Kasumi-1 (cell line): ENCODE results near the gene HIBADH.
A peak's percentile ranks its signal among the peaks of the same experiment; 100 is the strongest.
"Not testable (repeated sequence)": the region's sequence is repeated elsewhere in the genome, so short reads cannot be mapped to it uniquely, and the experiment has no call there.

Experiments
- DNase-seq, 2 experiments: peaks; one replicate each; lab custom pipeline; 2025; lab: John Stamatoyannopoulos, UW

Gene HIBADH

GRCh38 chr7:27678617-27679260, 16.1 kb upstream of the HIBADH start:
- no peak for DNase-seq

GRCh38 chr7:27677912-27678612, 15.4 kb upstream of the HIBADH start:
- DNase-seq: no peak

- not testable (repeated sequence) for DNase-seq
Measured at GRCh38 chr7:27674126-27674525, 11.4 kb upstream of the HIBADH start.

- DNase-seq: no peak
Measured at GRCh38 chr7:27671675-27672074, 9.0 kb upstream of the HIBADH start.

GRCh38 chr7:27670676-27671075, 8.0 kb upstream of the HIBADH start:
- no peak for DNase-seq

GRCh38 chr7:27670177-27670576, 7.5 kb upstream of the HIBADH start:
- no peak for DNase-seq

- DNase-seq: no peak
Measured at GRCh38 chr7:27665531-27665930, 2.8 kb upstream of the HIBADH start.

- no peak for DNase-seq
Measured at GRCh38 chr7:27663989-27664331, 1.3 kb upstream of the HIBADH start.

GRCh38 chr7:27661811-27662489, 733 bp downstream of the HIBADH start:
- DNase-seq: peak; percentile 46 to 72

GRCh38 chr7:27656724-27657123, 6.0 kb downstream of the HIBADH start:
- no peak for DNase-seq

GRCh38 chr7:27655184-27655583, 7.5 kb downstream of the HIBADH start:
- no peak for DNase-seq

GRCh38 chr7:27652518-27652917, 10.2 kb downstream of the HIBADH start:
- DNase-seq: no peak

GRCh38 chr7:27651702-27652101, 11.0 kb downstream of the HIBADH start:
- DNase-seq: no peak

- no peak for DNase-seq
Measured at GRCh38 chr7:27650283-27650682, 12.4 kb downstream of the HIBADH start.

GRCh38 chr7:27647489-27647888, 15.2 kb downstream of the HIBADH start:
- DNase-seq: no peak

- DNase-seq: no peak
Measured at GRCh38 chr7:27647046-27647445, 15.6 kb downstream of the HIBADH start.

- DNase-seq: no peak
Measured at GRCh38 chr7:27642271-27642670, 20.4 kb downstream of the HIBADH start.

- no peak for DNase-seq
Measured at GRCh38 chr7:27641581-27642230, 21.0 kb downstream of the HIBADH start.

GRCh38 chr7:27640884-27641574, 21.7 kb downstream of the HIBADH start:
- no peak for DNase-seq

- no peak for DNase-seq
Measured at GRCh38 chr7:27639851-27640250, 22.8 kb downstream of the HIBADH start.

GRCh38 chr7:27639048-27639447, 23.6 kb downstream of the HIBADH start:
- DNase-seq: not testable (repeated sequence)

- no peak for DNase-seq
Measured at GRCh38 chr7:27636326-27637006, 26.2 kb downstream of the HIBADH start.
